Natural killer cell (primary cell): ENCODE measurements around the gene CYB561D1. TPM values are rescaled to one million over a fixed set of nuclear protein-coding genes. Genes with fewer than 3 reads are reported as not detected.
A peak's percentile ranks its signal among the peaks of the same experiment; 100 is the strongest.

Experiments
- ATAC-seq, 3 donors: fragments of 150-1000 bp in 2 of 3; fragments of 200-7000 bp in 1 of 3; cut with Tn5 transposase; 1 replicate in 1 of 3; 2 replicates in 2 of 3; pipeline ENCODE4 v1.10.0; 2021; ENCODE audit warnings: mild to moderate bottlenecking in 2 of 3, moderate library complexity in 2 of 3
- DNase-seq, 2 donors: peaks; one replicate each; pipeline versions ENCODE4 v3.0.0 to v3.0.0-alpha.2; 2013 to 2021; ENCODE audit warnings: mixed read lengths in 1 of 2
- H3K27ac ChIP-seq: one replicate; pipeline ENCODE4 v1.5.1; 2013; ENCODE audit warnings: mild to moderate bottlenecking, low read length
- H3K27me3 ChIP-seq: one replicate; pipeline ENCODE4 v1.6.1; 2013; ENCODE audit warnings: low read length; ENCODE audit not compliant: control insufficient read depth, insufficient read depth
- H3K36me3 ChIP-seq: one replicate; pipeline ENCODE4 v1.6.1; 2013; ENCODE audit warnings: low read length; ENCODE audit not compliant: control insufficient read depth, insufficient read depth
- H3K4me1 ChIP-seq: one replicate; pipeline ENCODE4 v1.6.1; 2013; ENCODE audit warnings: low read length; ENCODE audit not compliant: control insufficient read depth, insufficient read depth
- H3K4me3 ChIP-seq: one replicate; pipeline ENCODE4 v1.5.1; 2013; ENCODE audit warnings: low read length
- H3K9me3 ChIP-seq: one replicate; pipeline ENCODE4 v1.6.1; 2013; ENCODE audit warnings: low read length; ENCODE audit not compliant: control insufficient read depth, insufficient read depth
- H3K27ac Mint-ChIP-seq, 2 donors: one replicate each; pipeline ENCODE4 v1.8.0; 2022; ENCODE audit warnings: mild to moderate bottlenecking in 2 of 2, mixed read lengths in 2 of 2, moderate library complexity in 1 of 2
- H3K27me3 Mint-ChIP-seq, 2 donors: one replicate each; pipeline ENCODE4 v1.8.0; 2022; ENCODE audit warnings: low read depth in 2 of 2, mixed read lengths in 2 of 2
- H3K36me3 Mint-ChIP-seq: one replicate; pipeline ENCODE4 v1.8.0; 2022; ENCODE audit warnings: mixed read lengths
- H3K4me1 Mint-ChIP-seq, 2 donors: one replicate each; pipeline ENCODE4 v1.8.0; 2022; ENCODE audit warnings: mixed read lengths in 2 of 2
- H3K4me3 Mint-ChIP-seq: one replicate; pipeline ENCODE4 v1.8.0; 2022; ENCODE audit warnings: mild to moderate bottlenecking, moderate library complexity, mixed read lengths
- H3K9me3 Mint-ChIP-seq, 2 donors: one replicate each; pipeline ENCODE4 v1.8.0; 2022; ENCODE audit warnings: mixed read lengths in 2 of 2
- CTCF ChIP-seq: fragments of 200-600 bp; IDR thresholded peaks from one replicate; pipeline ENCODE4 v1.8.0; 2022; ENCODE audit warnings: antibody characterized with exemption
- WGBS: methylation state at CpG from one replicate; pipeline ENCODE4 v1.1.7; 2013; ENCODE audit warnings: missing lambda C conversion rate; ENCODE audit not compliant: insufficient coverage; 5-methylcytosine and 5-hydroxymethylcytosine counted together
- intact Hi-C: fragments of 100-400 bp; cut with micrococcal nuclease; formaldehyde crosslinking; loops from one replicate; pipeline ENCODE4 v1.14.2; 2022
- total RNA-seq, 4 donors: library from RNA; stranded (reverse); fragments of 120-200 nt in 1 of 4; gene quantifications; one replicate each; pipeline versions ENCODE4 v1.2.3 to v1.2.4, GENCODE V29; 2013 to 2022

The CYB561D1 gene
- total RNA-seq, 3 donors from 2014 or later (not counting 1 experiment from before 2014, with no cell fraction given), result 21.1 to 36.0 (median 34.7) TPM

- Histone ChIP-seq H3K4me3 (no peak overlapping the region), H3K27ac (peak overlapping the region; percentile 11), H3K27me3 (no peaks in the 10 kb centered on the region), H3K36me3 (peaks cover 40% of the 10 kb centered on the region), H3K9me3 (no peaks in the 10 kb centered on the region), H3K4me1 (peaks cover 89% of the 10 kb centered on the region)
- intact Hi-C loops, result no loop called here
- H3K4me3 Mint-ChIP-seq, result peak overlapping the region; percentile 28
- H3K9me3 Mint-ChIP-seq, result no peaks in the 10 kb centered on the region
- 73% methylated on average over 4 of the region's 4 CpGs for WGBS
- ATAC-seq (peak in 2 of 3 donors; percentile 31 to 64), DNase-seq (peak in 1 of 2 donors; percentile 81)
- peaks cover 8% of the 10 kb centered on the region for H3K36me3 Mint-ChIP-seq
- H3K27me3 Mint-ChIP-seq, result no peaks in the 10 kb centered on the region
- TF ChIP-seq CTCF, result peak; percentile 37
- peak overlapping the region; percentile 81 to 82 for H3K27ac Mint-ChIP-seq
- H3K4me1 Mint-ChIP-seq, result peaks cover 56 to 74% of the 10 kb centered on the region in 2 donors
Measured at GRCh38 chr1:109499661-109500536, 6.0 kb downstream of the CYB561D1 start.

DNA sequence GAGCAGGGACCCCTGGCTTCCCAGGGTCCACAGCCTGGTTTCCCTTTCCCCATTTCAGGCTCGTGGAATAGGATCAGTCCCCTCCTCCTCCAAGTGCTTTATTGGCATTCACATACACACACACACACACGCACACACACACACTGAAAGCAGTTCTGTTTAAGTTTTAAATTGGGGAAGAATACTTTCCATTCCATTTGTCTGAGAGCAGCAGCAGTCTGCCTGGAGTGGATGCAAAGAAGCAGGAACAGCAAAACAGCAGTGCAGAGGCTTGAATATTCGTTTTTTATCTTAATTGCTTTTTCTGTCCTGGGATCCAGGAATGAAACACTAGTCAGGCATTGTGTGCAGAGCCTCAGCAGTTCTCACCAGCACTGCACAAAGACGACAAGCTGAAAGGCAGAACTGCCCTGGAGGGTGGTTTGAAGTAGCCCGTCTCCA is 7.1 kb downstream of the CYB561D1 start:
- no peak overlapping the region for H3K4me3 ChIP-seq

GRCh38 chr1:109501644-109502363 is 7.9 kb downstream of the CYB561D1 start:
- Mint-ChIP-seq H3K27ac (peak overlapping the region; percentile 81 to 82), H3K27me3 (no peaks in the 10 kb centered on the region), H3K36me3 (no peaks in the 10 kb centered on the region), H3K9me3 (no peaks in the 10 kb centered on the region), H3K4me1 (peaks cover 56 to 62% of the 10 kb centered on the region in 2 donors), H3K4me3 (peak overlapping the region; percentile 90)
- intact Hi-C loops, result no loop called here
- WGBS, result 51% methylated on average over 5 of the region's 5 CpGs
- no peak for TF ChIP-seq CTCF
- DNase-seq (no peak), ATAC-seq (peak in 2 of 3 donors; percentile 1 to 38)
- Histone ChIP-seq H3K27ac (peak overlapping the region; percentile 50), H3K27me3 (no peaks in the 10 kb centered on the region), H3K4me1 (peaks cover 81% of the 10 kb centered on the region), H3K36me3 (peaks cover 27% of the 10 kb centered on the region), H3K9me3 (no peaks in the 10 kb centered on the region), H3K4me3 (no peak overlapping the region)

More for the DNA sequence above, 7.1 kb downstream of the CYB561D1 start:
- DNase-seq, result no peak
- Mint-ChIP-seq H3K36me3 (peaks cover 7% of the 10 kb centered on the region), H3K27ac (peak overlapping the region; percentile 81 to 82), H3K4me1 (peaks cover 58 to 70% of the 10 kb centered on the region in 2 donors), H3K9me3 (no peaks in the 10 kb centered on the region), H3K4me3 (no peak overlapping the region), H3K27me3 (no peaks in the 10 kb centered on the region)
- ATAC-seq, result no peak
- Histone ChIP-seq H3K36me3 (peaks cover 35% of the 10 kb centered on the region), H3K27me3 (no peaks in the 10 kb centered on the region), H3K4me1 (peaks cover 83% of the 10 kb centered on the region), H3K27ac (peak overlapping the region; percentile 50), H3K9me3 (no peaks in the 10 kb centered on the region)
- intact Hi-C loops, result no loop called here
- no peak for TF ChIP-seq CTCF
- 81% methylated on average over 5 of the region's 5 CpGs for WGBS
